Smooth muscle cell (in vitro differentiated cells): ENCODE results near the gene PARD3B. TPM values are rescaled to one million over a fixed set of nuclear protein-coding genes. Genes with fewer than 3 reads are reported as not detected.

Experiments
- DNase-seq: peaks from one replicate; lab custom pipeline; 2025; ENCODE audit not compliant: unreplicated experiment; lab: John Stamatoyannopoulos, UW
- H2AFZ ChIP-seq: fragments of 200-600 bp; sonication (generic); 2 replicates; pipeline ENCODE4 v1.6.0; 2016; ENCODE audit warnings: antibody characterized with exemption, low read depth, mild to moderate bottlenecking
- H3F3A ChIP-seq: fragments of 200-600 bp; sonication (generic); 2 replicates; pipeline ENCODE4 v1.6.0; 2017; ENCODE audit warnings: antibody characterized with exemption, low read depth
- H3K27ac ChIP-seq: fragments of 200-600 bp; sonication (generic); 2 replicates; pipeline ENCODE4 v1.5.1; 2016; ENCODE audit warnings: low read depth, mild to moderate bottlenecking
- H3K27me3 ChIP-seq: fragments of 200-600 bp; sonication (generic); 2 replicates; pipeline ENCODE4 v1.6.1; 2016; ENCODE audit warnings: low read depth, mild to moderate bottlenecking
- H3K36me3 ChIP-seq: fragments of 200-600 bp; sonication (generic); 2 replicates; pipeline ENCODE4 v1.5.1; 2016; ENCODE audit warnings: low read depth
- H3K4me1 ChIP-seq: fragments of 200-600 bp; sonication (generic); 2 replicates; pipeline ENCODE4 v1.5.1; 2016; ENCODE audit warnings: low read depth
- H3K4me2 ChIP-seq: fragments of 200-600 bp; sonication (generic); 2 replicates; pipeline ENCODE4 v1.6.0; 2016; ENCODE audit warnings: mild to moderate bottlenecking
- H3K4me3 ChIP-seq: fragments of 200-600 bp; sonication (generic); 2 replicates; pipeline ENCODE4 v1.5.1; 2016; ENCODE audit warnings: mild to moderate bottlenecking
- H3K79me2 ChIP-seq: fragments of 200-600 bp; sonication (generic); 2 replicates; pipeline ENCODE4 v1.6.0; 2016; ENCODE audit warnings: low read depth, mild to moderate bottlenecking
- H3K9ac ChIP-seq: fragments of 200-600 bp; sonication (generic); 2 replicates; pipeline ENCODE4 v1.6.0; 2016; ENCODE audit warnings: low read depth
- H3K9me3 ChIP-seq: fragments of 200-600 bp; sonication (generic); replicated peaks from 2 replicates; pipeline ENCODE4 v1.5.1; 2016; ENCODE audit warnings: low read depth
- H4K20me1 ChIP-seq: fragments of 200-600 bp; sonication (generic); 2 replicates; pipeline ENCODE4 v1.6.0; 2016; ENCODE audit warnings: low read depth
- WGBS: methylation state at CpG from one replicate; pipeline ENCODE4 v1.1.7; 2016; ENCODE audit warnings: low lambda C conversion rate; 5-methylcytosine and 5-hydroxymethylcytosine counted together
- polyA plus RNA-seq: library from polyadenylated mRNA; unstranded; fragments of >200 nt; fragmentation: Nextera tagmentation; extraction: Ambion mirVana; gene quantifications from 2 replicates; pipeline ENCODE4 v1.2.1, GENCODE V29; 2016
- total RNA-seq: library from RNA; depleted of rRNA; stranded (reverse); fragments of >200 nt; gene quantifications from 2 replicates; pipeline ENCODE4 v1.2.3, GENCODE V29; 2014
- TF ChIP-seq, protein P1 (sequence below): fragments of 200-600 bp; sonication (generic); IDR thresholded peaks from 2 replicates; pipeline ENCODE4 v1.5.1; 2017; ENCODE audit warnings: borderline replicate concordance, mild to moderate bottlenecking, antibody characterized with exemption; ENCODE audit not compliant: insufficient read depth, poor library complexity, severe bottlenecking

The PARD3B gene
- total and polyA plus RNA-seq, 2 experiments from 2014 or later, result 3.3 to 12.2 TPM

DNA sequence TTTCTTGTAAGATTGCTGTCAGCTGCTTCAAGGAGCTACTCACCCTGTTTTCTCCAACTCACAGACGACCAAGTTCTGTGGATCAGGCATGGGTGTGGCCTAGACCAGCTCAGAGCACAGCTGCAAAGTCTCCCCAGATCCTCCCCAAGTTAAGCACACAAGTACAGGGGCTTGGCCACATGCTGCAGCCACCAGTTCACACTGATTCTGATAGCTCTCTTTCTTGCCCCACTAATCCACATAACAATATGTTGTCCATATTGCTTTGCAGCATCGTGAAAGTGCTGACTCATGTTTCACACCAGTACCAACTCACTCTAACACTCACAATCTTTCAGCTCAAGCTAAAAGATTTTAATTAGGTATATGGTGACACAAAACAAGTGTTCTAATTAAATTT lies 437.0 kb downstream of the PARD3B start:
- Histone ChIP-seq H3K4me1 (peaks cover 15% of the 10 kb centered on the region), H3K79me2 (no peaks in the 10 kb centered on the region), H3K4me3 (no peak overlapping the region), H3K9ac (no peak overlapping the region), H2AFZ (no peak overlapping the region), H3F3A (no peaks in the 10 kb centered on the region), H3K36me3 (no peaks in the 10 kb centered on the region), H3K9me3 (no peaks in the 10 kb centered on the region), H4K20me1 (no peaks in the 10 kb centered on the region), H3K4me2 (no peak overlapping the region), H3K27me3 (no peaks in the 10 kb centered on the region), H3K27ac (no peak overlapping the region)
- WGBS, result 30% methylated on average over 2 of the region's 2 CpGs
- TF ChIP-seq, protein P1, sequence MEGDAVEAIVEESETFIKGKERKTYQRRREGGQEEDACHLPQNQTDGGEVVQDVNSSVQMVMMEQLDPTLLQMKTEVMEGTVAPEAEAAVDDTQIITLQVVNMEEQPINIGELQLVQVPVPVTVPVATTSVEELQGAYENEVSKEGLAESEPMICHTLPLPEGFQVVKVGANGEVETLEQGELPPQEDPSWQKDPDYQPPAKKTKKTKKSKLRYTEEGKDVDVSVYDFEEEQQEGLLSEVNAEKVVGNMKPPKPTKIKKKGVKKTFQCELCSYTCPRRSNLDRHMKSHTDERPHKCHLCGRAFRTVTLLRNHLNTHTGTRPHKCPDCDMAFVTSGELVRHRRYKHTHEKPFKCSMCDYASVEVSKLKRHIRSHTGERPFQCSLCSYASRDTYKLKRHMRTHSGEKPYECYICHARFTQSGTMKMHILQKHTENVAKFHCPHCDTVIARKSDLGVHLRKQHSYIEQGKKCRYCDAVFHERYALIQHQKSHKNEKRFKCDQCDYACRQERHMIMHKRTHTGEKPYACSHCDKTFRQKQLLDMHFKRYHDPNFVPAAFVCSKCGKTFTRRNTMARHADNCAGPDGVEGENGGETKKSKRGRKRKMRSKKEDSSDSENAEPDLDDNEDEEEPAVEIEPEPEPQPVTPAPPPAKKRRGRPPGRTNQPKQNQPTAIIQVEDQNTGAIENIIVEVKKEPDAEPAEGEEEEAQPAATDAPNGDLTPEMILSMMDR, result no peak
- no peak for DNase-seq

DNA sequence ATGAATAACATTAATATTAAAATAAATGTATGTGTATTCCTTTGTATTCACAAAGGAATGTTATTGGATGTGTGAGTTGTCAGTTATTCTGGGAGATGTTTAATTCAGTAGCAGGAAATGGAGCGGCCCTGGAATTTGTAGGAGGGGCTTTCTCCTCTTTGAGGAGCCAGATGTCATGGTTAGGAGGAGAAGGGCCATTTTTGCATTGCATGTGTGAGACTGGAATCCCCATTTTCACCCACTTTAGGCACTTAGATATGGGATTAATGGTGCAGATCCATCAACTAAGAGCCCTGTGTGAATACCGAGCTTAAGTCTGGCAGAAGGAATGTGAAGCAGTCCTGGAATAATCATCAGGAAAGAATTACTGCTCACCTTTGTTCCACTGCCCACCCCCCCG lies 439.2 kb downstream of the PARD3B start:
- WGBS, result 61% methylated on average over 3 of the region's 3 CpGs
- H2AFZ ChIP-seq, result no peak overlapping the region
- no peak overlapping the region for H3K4me2 ChIP-seq
- H4K20me1 ChIP-seq, result no peaks in the 10 kb centered on the region
- H3K79me2 ChIP-seq, result no peaks in the 10 kb centered on the region
- no peak overlapping the region for H3K27ac ChIP-seq
- no peaks in the 10 kb centered on the region for H3F3A ChIP-seq
- H3K9me3 ChIP-seq, result no peaks in the 10 kb centered on the region
- no peak overlapping the region for H3K4me3 ChIP-seq
- no peaks in the 10 kb centered on the region for H3K36me3 ChIP-seq
- peaks cover 15% of the 10 kb centered on the region for H3K4me1 ChIP-seq
- TF ChIP-seq, protein P1, result no peak
- no peak for DNase-seq
- no peaks in the 10 kb centered on the region for H3K27me3 ChIP-seq
- no peak overlapping the region for H3K9ac ChIP-seq

DNA sequence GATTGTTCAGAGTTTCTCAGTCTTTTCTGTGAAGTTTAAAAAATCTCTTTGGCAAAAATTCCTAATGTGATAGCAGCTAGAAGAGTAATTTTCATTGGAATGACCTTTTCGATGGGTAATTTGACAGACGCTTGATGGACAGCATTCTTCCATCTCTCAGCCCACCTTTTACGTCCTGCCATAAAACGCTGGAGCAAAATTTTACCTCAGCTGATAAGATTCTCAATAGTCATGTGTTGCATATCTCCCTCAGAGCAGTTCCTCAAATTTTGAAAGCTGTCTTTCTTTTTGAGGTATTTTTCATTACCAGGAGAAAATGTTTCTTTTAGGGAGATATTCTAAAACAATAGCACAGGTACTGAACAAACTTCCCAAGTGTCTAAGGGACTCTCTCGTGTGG lies 441.4 kb downstream of the PARD3B start:
- Histone ChIP-seq H3K9me3 (no peaks in the 10 kb centered on the region), H3K4me1 (peaks cover 15% of the 10 kb centered on the region), H3K4me2 (no peak overlapping the region), H3K27me3 (no peaks in the 10 kb centered on the region), H3K4me3 (no peak overlapping the region), H2AFZ (no peak overlapping the region), H3F3A (no peaks in the 10 kb centered on the region), H3K79me2 (no peaks in the 10 kb centered on the region), H3K9ac (no peak overlapping the region), H3K27ac (no peak overlapping the region), H3K36me3 (no peaks in the 10 kb centered on the region), H4K20me1 (no peaks in the 10 kb centered on the region)
- 74% methylated on average over 5 of the region's 5 CpGs for WGBS
- TF ChIP-seq, protein P1, result no peak
- DNase-seq, result no peak

DNA sequence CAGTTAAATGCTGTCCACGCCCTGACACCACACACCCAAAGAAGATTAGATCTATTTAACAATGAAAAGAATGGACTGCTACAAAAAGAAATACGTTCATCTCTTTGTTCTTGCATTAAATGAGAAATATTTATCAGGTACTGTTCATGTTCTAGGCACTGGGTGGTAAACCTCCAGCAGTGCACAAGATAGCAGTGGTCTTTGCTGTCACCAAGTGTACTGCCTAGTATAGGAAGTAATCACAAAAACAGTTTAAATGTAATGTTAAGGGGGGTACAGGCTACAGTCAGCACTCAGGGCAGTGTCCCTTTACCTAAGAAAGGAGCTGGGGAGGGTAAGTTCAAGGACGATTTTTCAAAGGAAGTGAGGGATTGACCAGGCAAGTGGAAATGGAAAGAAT lies 443.6 kb downstream of the PARD3B start:
- Histone ChIP-seq H3K27me3 (no peaks in the 10 kb centered on the region), H3K4me2 (no peak overlapping the region), H3F3A (no peaks in the 10 kb centered on the region), H4K20me1 (no peaks in the 10 kb centered on the region), H3K9ac (no peak overlapping the region), H3K79me2 (no peaks in the 10 kb centered on the region), H3K9me3 (no peaks in the 10 kb centered on the region), H3K27ac (no peak overlapping the region), H2AFZ (no peak overlapping the region), H3K4me3 (no peak overlapping the region), H3K4me1 (peaks cover 7% of the 10 kb centered on the region), H3K36me3 (no peaks in the 10 kb centered on the region)
- no peak for DNase-seq
- 79% methylated on average over 3 of the region's 3 CpGs for WGBS
- TF ChIP-seq, protein P1, result no peak
